H1 (cell line): Measurements from ENCODE around the gene FAM162A. TPM values are rescaled to one million over a fixed set of nuclear protein-coding genes. Genes with fewer than 3 reads are reported as not detected.

Experiments used
- CTCF ChIA-PET: fragments of 300-600 bp; sonication (Branson Sonifier 250); formaldehyde crosslinking; loops from one replicate; lab custom pipeline; 2021; ENCODE audit not compliant: partially characterized antibody; lab: Charles Lee
- POLR2A ChIA-PET: fragments of 300-600 bp; sonication (Branson Sonifier 250); formaldehyde crosslinking; loops from one replicate; lab custom pipeline; 2021; ENCODE audit warnings: inconsistent platforms; ENCODE audit not compliant: partially characterized antibody; lab: Charles Lee
- DNase-seq, 2 experiments: peaks; one replicate each; pipeline versions ENCODE4 v3.0.0 to v3.0.0-alpha.2; 2010 to 2022; ENCODE audit warnings: low spot score in 2 of 2, low read depth in 1 of 2, mixed read lengths in 1 of 2
- FAIRE-seq: peaks from 2 replicates; lab custom pipeline; 2011; peaks lifted over from hg19 to GRCh38; lab: Jason Lieb, UNC
- H2AFZ ChIP-seq: 2 replicates; pipeline ENCODE4 v1.8.1; 2012; ENCODE audit warnings: low read length, inconsistent platforms
- H2AK5ac ChIP-seq: 2 replicates; pipeline ENCODE4 v1.6.1; 2013; ENCODE audit warnings: low read depth, low read length
- H2BK120ac ChIP-seq: replicated peaks from 2 replicates; pipeline ENCODE3; 2013; ENCODE audit warnings: low read depth, low read length, inconsistent platforms
- H2BK12ac ChIP-seq: 2 replicates; pipeline ENCODE4 v1.6.1; 2013; ENCODE audit warnings: low read depth, low read length
- H2BK15ac ChIP-seq: 2 replicates; pipeline ENCODE4 v1.6.1; 2013; ENCODE audit warnings: low read length
- H2BK20ac ChIP-seq: 2 replicates; pipeline ENCODE4 v1.6.1; 2013; ENCODE audit warnings: low read length
- H2BK5ac ChIP-seq: 2 replicates; pipeline ENCODE4 v1.6.1; 2013; ENCODE audit warnings: low read depth, low read length
- H3K14ac ChIP-seq: 2 replicates; pipeline ENCODE4 v1.6.1; 2013; ENCODE audit warnings: inconsistent platforms; ENCODE audit not compliant: insufficient read length
- H3K18ac ChIP-seq: 2 replicates; pipeline ENCODE4 v1.6.1; 2013; ENCODE audit warnings: low read length; ENCODE audit errors: extremely low read depth
- H3K23ac ChIP-seq: 2 replicates; pipeline ENCODE4 v1.6.1; 2013; ENCODE audit warnings: inconsistent platforms; ENCODE audit not compliant: insufficient read length
- H3K23me2 ChIP-seq: 2 replicates; pipeline ENCODE4 v1.6.1; 2013; ENCODE audit warnings: low read depth, low read length
- H3K27ac ChIP-seq: 2 replicates; pipeline ENCODE4 v1.6.1; 2011; ENCODE audit warnings: low read depth, low read length, inconsistent platforms
- H3K27me3 ChIP-seq, 4 experiments: replicated peaks in 1 of 4; 1 replicate in 1 of 4; 2 replicates in 3 of 4; pipeline versions ENCODE4 v1.6.1 to v1.8.1; 2011 to 2013; ENCODE audit warnings: low read length in 3 of 4, mild to moderate bottlenecking in 3 of 4, inconsistent platforms in 2 of 4, mixed read lengths in 2 of 4, moderate library complexity in 1 of 4; ENCODE audit not compliant: control insufficient read depth in 3 of 4, insufficient read depth in 3 of 4; ENCODE audit errors: extremely low read depth in 1 of 4
- H3K36me3 ChIP-seq, 4 experiments: 2 replicates each; pipeline versions ENCODE4 v1.6.1 to v1.8.1; 2011 to 2013; ENCODE audit warnings: mild to moderate bottlenecking in 4 of 4, low read length in 3 of 4, moderate library complexity in 2 of 4, control low read depth in 1 of 4, inconsistent platforms in 1 of 4; ENCODE audit not compliant: insufficient read depth in 4 of 4, control insufficient read depth in 2 of 4
- H3K4ac ChIP-seq: replicated peaks from 2 replicates; pipeline ENCODE3; 2013; ENCODE audit warnings: low read length, low read depth, mixed read lengths, inconsistent platforms; ENCODE audit not compliant: insufficient read length
- H3K4me1 ChIP-seq, 4 experiments: replicated peaks in 1 of 4; 1 replicate in 1 of 4; 2 replicates in 3 of 4; pipeline versions ENCODE4 v1.6.1 to v1.8.1; 2011 to 2013; ENCODE audit warnings: low read length in 3 of 4, inconsistent platforms in 2 of 4, mixed read lengths in 1 of 4; ENCODE audit not compliant: insufficient read depth in 4 of 4, control insufficient read depth in 3 of 4
- H3K4me2 ChIP-seq, 2 experiments: 2 replicates each; pipeline versions ENCODE4 v1.6.1 to v1.8.1; 2011 to 2013; ENCODE audit warnings: low read depth in 2 of 2, low read length in 2 of 2, control low read depth in 1 of 2, inconsistent platforms in 1 of 2, mild to moderate bottlenecking in 1 of 2; ENCODE audit not compliant: insufficient read depth in 1 of 2
- H3K4me3 ChIP-seq, 4 experiments: fragments of 200-600, 300-600 bp in 1 of 4; sonication (generic), shearing (Covaris generic), sonication (Bioruptor Twin) in 1 of 4; 2 replicates each; pipeline versions ENCODE4 v1.5.1 to v1.8.1; 2011 to 2016; ENCODE audit warnings: low read length in 4 of 4, low read depth in 3 of 4, control low read depth in 2 of 4, inconsistent platforms in 2 of 4, mild to moderate bottlenecking in 2 of 4, mixed read lengths in 1 of 4, moderate library complexity in 1 of 4; ENCODE audit not compliant: insufficient read depth in 2 of 4; ENCODE audit errors: extremely low read depth in 1 of 4
- H3K56ac ChIP-seq: replicated peaks from 2 replicates; pipeline ENCODE3; 2013; ENCODE audit warnings: low read depth, mild to moderate bottlenecking, mixed read lengths, low read length, inconsistent platforms; ENCODE audit not compliant: insufficient read length
- H3K79me1 ChIP-seq: 2 replicates; pipeline ENCODE4 v1.6.1; 2013; ENCODE audit warnings: low read depth, low read length, control low read depth
- H3K79me2 ChIP-seq, 2 experiments: 2 replicates each; pipeline versions ENCODE4 v1.6.1 to v1.8.1; 2012 to 2013; ENCODE audit warnings: low read length in 2 of 2, mild to moderate bottlenecking in 2 of 2, inconsistent platforms in 1 of 2; ENCODE audit not compliant: insufficient read depth in 2 of 2, control insufficient read depth in 1 of 2
- H3K9ac ChIP-seq, 4 experiments: replicated peaks in 1 of 4; 1 replicate in 1 of 4; 2 replicates in 3 of 4; pipeline versions ENCODE4 v1.6.1 to v1.8.1; 2011 to 2013; ENCODE audit warnings: low read depth in 3 of 4, low read length in 3 of 4, control low read depth in 2 of 4, mild to moderate bottlenecking in 2 of 4, moderate library complexity in 2 of 4, inconsistent platforms in 1 of 4; ENCODE audit errors: extremely low read depth in 1 of 4
- H3K9me3 ChIP-seq, 2 experiments: 2 replicates each; pipeline versions ENCODE4 v1.6.1 to v1.8.1; 2012 to 2013; ENCODE audit warnings: mild to moderate bottlenecking in 2 of 2, moderate library complexity in 2 of 2, control low read depth in 1 of 2, inconsistent platforms in 1 of 2, low read depth in 1 of 2, low read length in 1 of 2, mixed read lengths in 1 of 2; ENCODE audit not compliant: insufficient read depth in 2 of 2
- H4K20me1 ChIP-seq, 2 experiments: replicated peaks in 1 of 2; 2 replicates each; pipeline versions ENCODE3 to v1.8.1; 2011 to 2013; ENCODE audit warnings: inconsistent platforms in 2 of 2, low read length in 2 of 2, mild to moderate bottlenecking in 1 of 2; ENCODE audit not compliant: insufficient read depth in 2 of 2, control insufficient read depth in 1 of 2
- H4K5ac ChIP-seq: 2 replicates; pipeline ENCODE4 v1.6.1; 2013; ENCODE audit warnings: low read length, low read depth, mixed read lengths, inconsistent platforms; ENCODE audit not compliant: insufficient read length
- H4K8ac ChIP-seq: 2 replicates; pipeline ENCODE4 v1.8.0; 2013; ENCODE audit warnings: mild to moderate bottlenecking, moderate library complexity, low read length, inconsistent platforms; ENCODE audit not compliant: insufficient read depth; ENCODE audit errors: extremely low read depth
- H4K91ac ChIP-seq: replicated peaks from 2 replicates; pipeline ENCODE3; 2013; ENCODE audit warnings: low read length, mixed read lengths, inconsistent platforms; ENCODE audit not compliant: insufficient read length
- ASH2L ChIP-seq: fragments of 200-600, 300-600 bp; sonication (generic); IDR thresholded peaks from one replicate; pipeline ENCODE4 v1.7.1; 2017; ENCODE audit warnings: low read length
- CTBP2 ChIP-seq: IDR thresholded peaks from 2 replicates; pipeline ENCODE4 v1.7.0; 2011; ENCODE audit warnings: borderline replicate concordance, mild to moderate bottlenecking, moderate library complexity, mixed read lengths, low read length; ENCODE audit not compliant: insufficient read depth, insufficient read length
- E2F6 ChIP-seq: IDR thresholded peaks from 2 replicates; pipeline ENCODE4 v1.6.1; 2012; ENCODE audit warnings: inconsistent platforms
- NANOG ChIP-seq: IDR thresholded peaks from 2 replicates; pipeline ENCODE4 v1.6.1; 2011; ENCODE audit warnings: low read length, low read depth, mild to moderate bottlenecking, inconsistent platforms; ENCODE audit not compliant: insufficient read depth, poor library complexity, severe bottlenecking
- PHF8 ChIP-seq: fragments of 200-600 bp; sonication (generic); conservative IDR thresholded peaks from 2 replicates; pipeline ENCODE4 v1.7.1; 2012; ENCODE audit warnings: low read depth, mild to moderate bottlenecking, inconsistent platforms, low read length, moderate library complexity
- RNF2 ChIP-seq: fragments of 200-900, 300-1000 bp; sonication (generic); IDR thresholded peaks from 2 replicates; pipeline ENCODE4 v1.7.1; 2016; ENCODE audit warnings: borderline replicate concordance, low read depth, mild to moderate bottlenecking, antibody characterized with exemption, low read length; ENCODE audit not compliant: poor library complexity, severe bottlenecking; ENCODE audit errors: missing control alignments
- TCF12 ChIP-seq: IDR thresholded peaks from 2 replicates; pipeline ENCODE4 v1.6.1; 2011; ENCODE audit warnings: low read depth, mild to moderate bottlenecking, low read length
- WGBS, 2 experiments: shearing (Covaris generic) in 1 of 2; methylation state at CpG; one replicate each; pipeline versions ENCODE4 v1.1.6 to v1.1.7; 2013 to 2015; ENCODE audit warnings: low lambda C conversion rate in 2 of 2, mixed read lengths in 2 of 2, inconsistent platforms in 1 of 2, low coverage in 1 of 2, missing lambda C conversion rate in 1 of 2; ENCODE audit not compliant: insufficient replicate concordance in 2 of 2, insufficient coverage in 1 of 2, insufficient read length in 1 of 2; ENCODE audit errors: extremely low coverage in 1 of 2, missing lambda C conversion rate in 1 of 2; 5-methylcytosine and 5-hydroxymethylcytosine counted together
- polyA plus RNA-seq, 7 experiments: library from polyadenylated mRNA; depleted of rRNA in 3 of 7; stranded (reverse) in 5 of 7; unstranded in 2 of 7; fragments of >200 nt in 5 of 7; fragments of 200-250 nt in 2 of 7; gene quantifications; 1 replicate in 5 of 7; 2 replicates in 1 of 7; 4 replicates in 1 of 7; pipeline versions ENCODE4 v1.2.1 to v1.2.3, GENCODE V29; 2011 to 2013; ENCODE audit warnings: missing spikeins in 2 of 7, mixed read lengths in 2 of 7
- total RNA-seq: library from RNA; stranded (reverse); fragmentation: NEBNext Ultra II Directional; extraction: Animal tissue kit (Norgen Biotek cat#: 25700); gene quantifications from 2 replicates; pipeline ENCODE4 v1.2.1, GENCODE V29; 2021

FAM162A gene
- total and polyA plus RNA-seq, 2 of the 8 experiments (the other 6 are each of a cell fraction or from before 2014, with no cell fraction given) = 38.2 to 59.7 TPM

GRCh38 chr3:122410111-122410510, 26.1 kb downstream of the FAM162A start:
- POLR2A ChIA-PET = no interaction called here
- DNase-seq (no peak), FAIRE-seq (no peak)
- Histone ChIP-seq H3K27ac (no peak overlapping the region), H2AK5ac (no peak overlapping the region), H2BK120ac (no peak overlapping the region), H3K79me2 (peaks cover 0 to 13% of the 10 kb centered on the region in 2 experiments; a peak in 1 of 4 replicates), H3K56ac (no peak overlapping the region), H4K8ac (no peak overlapping the region), H3K4ac (no peak overlapping the region), H2AFZ (no peak overlapping the region), H3K4me2 (no peak overlapping the region), H2BK12ac (no peak overlapping the region), H3K79me1 (no peaks in the 10 kb centered on the region), H2BK5ac (no peak overlapping the region), H3K4me1 (0 out of 7 replicates have a peak, but pooled peaks cover 0 to 2% (median 0%) of the 10 kb centered on the region in 4 experiments), H3K23me2 (no peaks in the 10 kb centered on the region), H2BK20ac (no peak overlapping the region), H4K91ac (no peak overlapping the region), H3K18ac (no peak overlapping the region), H3K36me3 (peaks cover 2 to 28% (median 22%) of the 10 kb centered on the region in 4 experiments; a peak in 7 of 8 replicates), H3K23ac (no peak overlapping the region), H4K5ac (no peak overlapping the region)
- 91% methylated on average over 4 of the region's 4 CpGs; no CpG with 5 or more reads in 1 of the 2 experiments for WGBS, 2 experiments
- TF ChIP-seq PHF8 = no peak
- TF ChIP-seq E2F6 = no peak
- TF ChIP-seq TCF12 = no peak
- TF ChIP-seq RNF2 = no peak
- TF ChIP-seq CTBP2 = no peak
- TF ChIP-seq ASH2L = no peak
- TF ChIP-seq NANOG = no peak
- TF ChIP-seq, all 59 proteins: peak for 0
- Histone ChIP-seq H3K9ac (no peak overlapping the region), H3K14ac (no peak overlapping the region), H2BK15ac (no peak overlapping the region), H3K27me3 (no peaks in the 10 kb centered on the region), H3K9me3 (no peaks in the 10 kb centered on the region), H3K4me3 (no peak overlapping the region), H4K20me1 (no peaks in the 10 kb centered on the region)
- CTCF ChIA-PET = interaction anchor here (3.4 kb wide), 1 partner anchor 17 kb away, joined by 14 read pairs; no protein-coding TSS in a partner anchor
